Activated CD4-positive, alpha-beta T cell treated with anti-CD3 and anti-CD28 coated beads, Interleukin-2, amount 10 ng/mL, durations not matched to agents 7 days and 5 days (primary cell): ENCODE data around the gene EVL. TPM values are rescaled to one million over a fixed set of nuclear protein-coding genes. Genes with fewer than 3 reads are reported as not detected.
"Not testable (repeated sequence)": the region's sequence is repeated elsewhere in the genome, so short reads cannot be mapped to it uniquely, and the experiment has no call there.

ENCODE experiments used
- CTCF ChIA-PET: fragments of 350-600 bp; sonication (Branson Sonifier 250); formaldehyde crosslinking; loops from one replicate; lab custom pipeline; 2021; ENCODE audit warnings: antibody characterized with exemption; lab: Charles Lee
- POLR2A ChIA-PET: fragments of 350-600 bp; sonication (Branson Sonifier 250); formaldehyde crosslinking; loops from one replicate; lab custom pipeline; 2021; ENCODE audit warnings: antibody characterized with exemption; lab: Charles Lee
- DNase-seq: peaks from one replicate; pipeline ENCODE4 v3.0.0-alpha.2; 2020
- H3K27ac Mint-ChIP-seq: one replicate; pipeline ENCODE4 v1.8.0; 2021; ENCODE audit warnings: mild to moderate bottlenecking, moderate library complexity, mixed read lengths
- H3K27me3 Mint-ChIP-seq: one replicate; pipeline ENCODE4 v1.8.0; 2021; ENCODE audit warnings: mixed read lengths
- H3K36me3 Mint-ChIP-seq: one replicate; pipeline ENCODE4 v1.8.0; 2021; ENCODE audit warnings: low read depth, mixed read lengths
- H3K4me1 Mint-ChIP-seq: one replicate; pipeline ENCODE4 v1.8.0; 2021; ENCODE audit warnings: mixed read lengths
- H3K4me3 Mint-ChIP-seq: one replicate; pipeline ENCODE4 v1.8.0; 2021; ENCODE audit warnings: mild to moderate bottlenecking, moderate library complexity, mixed read lengths
- H3K9me3 Mint-ChIP-seq: one replicate; pipeline ENCODE4 v1.8.0; 2021; ENCODE audit warnings: mixed read lengths
- total RNA-seq, 2 experiments: library from RNA; stranded (reverse); gene quantifications; one replicate each; pipeline ENCODE4 v1.2.3, GENCODE V29; 2021

Gene EVL
- total RNA-seq, 2 experiments from 2014 or later, result 1,017 to 1,048 TPM

DNA sequence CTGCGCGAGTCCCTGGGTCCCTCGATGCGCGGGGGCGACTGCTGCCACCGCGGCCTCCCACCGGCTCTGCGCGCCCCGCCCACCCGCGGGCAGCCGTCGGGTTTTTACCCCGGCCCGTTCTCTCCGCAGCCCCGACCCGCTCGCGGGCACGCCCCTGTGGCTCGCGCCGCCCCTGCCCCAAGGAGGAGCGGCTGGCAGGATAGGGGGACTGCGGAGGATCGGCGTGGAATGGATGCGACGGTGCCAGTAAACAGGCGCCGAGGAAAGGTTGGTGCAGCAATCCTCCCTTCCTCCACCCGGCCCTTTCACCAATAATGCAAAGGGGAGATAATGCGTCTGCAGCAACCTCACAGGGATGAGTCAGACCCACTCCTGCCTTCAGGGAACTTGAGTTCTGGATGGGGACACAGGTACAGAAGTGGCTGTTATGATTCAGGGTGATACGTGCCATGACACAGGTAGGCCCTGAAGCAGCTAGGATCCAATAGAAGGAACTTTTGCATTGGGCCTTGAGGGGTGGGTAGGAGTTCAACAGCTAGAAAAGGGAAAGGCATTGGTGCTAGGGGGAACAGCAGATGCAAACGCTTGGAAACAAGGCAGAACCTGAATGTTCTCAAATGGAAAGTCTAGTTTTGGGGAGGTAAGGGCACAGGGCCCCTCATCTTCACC, 94.8 kb downstream of the EVL start:
- CTCF ChIA-PET, result interaction anchor here (3.4 kb wide), 1 partner anchor 33 kb away, joined by 16 read pairs; no protein-coding TSS in a partner anchor
- no peak overlapping the region for H3K27ac Mint-ChIP-seq
- peaks cover 4% of the 10 kb centered on the region for H3K4me1 Mint-ChIP-seq
- DNase-seq, result no peak
- H3K4me3 Mint-ChIP-seq, result peak overlapping the region; percentile 31
- H3K27me3 Mint-ChIP-seq, result peaks cover 44% of the 10 kb centered on the region
- POLR2A ChIA-PET, result no interaction called here
- peaks cover 3% of the 10 kb centered on the region for H3K36me3 Mint-ChIP-seq
- peaks cover 4% of the 10 kb centered on the region for H3K9me3 Mint-ChIP-seq

DNA sequence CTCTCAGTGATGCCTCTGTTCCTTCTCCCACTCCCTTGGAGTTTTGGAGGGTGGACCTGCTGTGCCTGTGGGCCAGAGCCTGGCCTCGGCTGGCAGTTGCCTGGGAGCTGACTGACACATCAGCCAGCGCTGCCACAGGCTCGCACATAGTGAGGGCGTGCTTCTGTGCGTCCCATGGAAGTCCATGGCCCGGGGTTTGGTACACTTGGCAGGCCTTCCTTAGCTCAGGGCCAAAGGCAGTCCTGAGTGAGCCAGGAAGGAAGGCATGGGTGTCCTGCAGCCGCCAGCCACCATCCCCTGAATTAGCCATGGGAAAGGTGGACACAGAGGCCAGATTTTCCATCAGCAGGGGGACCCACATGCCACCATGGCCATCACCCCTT, 95.3 kb downstream of the EVL start:
- Mint-ChIP-seq H3K4me1 (peaks cover 4% of the 10 kb centered on the region), H3K4me3 (peak overlapping the region; percentile 31), H3K27ac (no peak overlapping the region), H3K27me3 (peaks cover 42% of the 10 kb centered on the region), H3K9me3 (no peaks in the 10 kb centered on the region), H3K36me3 (no peaks in the 10 kb centered on the region)
- DNase-seq, result no peak
- POLR2A ChIA-PET, result no interaction called here
- CTCF ChIA-PET, result interaction anchor here (3.4 kb wide), 1 partner anchor 33 kb away, joined by 16 read pairs; no protein-coding TSS in a partner anchor

- POLR2A ChIA-PET, result no interaction called here
- Mint-ChIP-seq H3K4me3 (no peak overlapping the region), H3K9me3 (no peaks in the 10 kb centered on the region), H3K4me1 (peaks cover 9% of the 10 kb centered on the region), H3K27me3 (peaks cover 21% of the 10 kb centered on the region), H3K36me3 (no peaks in the 10 kb centered on the region), H3K27ac (no peak overlapping the region)
- no peak for DNase-seq
- CTCF ChIA-PET, result interaction anchor here (0.6 to 2.0 kb wide), 4 partner anchors 10 to 131 kb away, joined by 3 to 7 read pairs (median 5); no protein-coding TSS in a partner anchor
These were observed 100.2 kb downstream of the EVL start for GRCh38 chr14:100165376-100165775.

DNA sequence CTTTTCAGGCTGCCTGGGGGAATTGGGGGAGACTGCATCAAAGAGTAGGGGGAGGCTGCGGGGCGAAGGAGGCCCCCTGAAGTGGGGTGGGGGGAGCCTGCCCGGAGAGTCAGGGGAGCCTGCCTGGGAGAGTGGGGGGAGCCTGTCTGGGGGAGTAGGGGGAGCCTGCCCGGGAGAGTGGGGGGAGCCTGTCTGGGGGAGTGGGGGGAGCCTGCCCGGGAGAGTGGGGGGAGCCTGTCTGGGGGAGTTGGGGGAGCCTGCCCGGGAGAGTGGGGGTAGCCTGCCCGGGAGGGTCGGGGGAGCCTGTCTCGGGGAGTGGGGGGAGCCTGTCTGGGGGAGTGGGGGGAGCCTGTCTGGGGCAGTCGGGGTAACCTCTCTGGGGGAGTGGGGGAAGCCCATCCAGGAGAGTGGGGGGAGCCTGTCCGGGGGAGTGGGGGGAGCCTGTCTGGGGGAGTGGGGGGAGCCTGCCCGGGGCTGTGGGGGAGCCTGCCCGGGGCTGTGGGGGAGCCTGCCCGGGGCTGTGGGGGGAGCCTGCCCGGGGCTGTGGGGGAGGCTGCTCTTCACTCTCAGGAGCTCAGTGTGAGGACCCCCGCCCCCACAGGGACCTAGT, 100.7 kb downstream of the EVL start:
- no peaks in the 10 kb centered on the region for H3K9me3 Mint-ChIP-seq
- ChIA-PET CTCF (interaction anchor here (1.3 to 2.0 kb wide), 2 partner anchors 10 to 27 kb away, joined by 3 to 6 read pairs; no protein-coding TSS in a partner anchor), POLR2A (no interaction called here)
- no peak for DNase-seq
- H3K27me3 Mint-ChIP-seq, result peaks cover 19% of the 10 kb centered on the region
- no peak overlapping the region for H3K4me3 Mint-ChIP-seq
- H3K27ac Mint-ChIP-seq, result no peak overlapping the region
- no peaks in the 10 kb centered on the region for H3K36me3 Mint-ChIP-seq
- H3K4me1 Mint-ChIP-seq, result peaks cover 9% of the 10 kb centered on the region

- Mint-ChIP-seq H3K27me3 (peaks cover 21% of the 10 kb centered on the region), H3K4me1 (peaks cover 9% of the 10 kb centered on the region), H3K4me3 (no peak overlapping the region), H3K36me3 (no peaks in the 10 kb centered on the region), H3K9me3 (no peaks in the 10 kb centered on the region), H3K27ac (no peak overlapping the region)
- ChIA-PET POLR2A (no interaction called here), CTCF (no interaction called here)
- DNase-seq, result no peak
These were observed 103.3 kb downstream of the EVL start for GRCh38 chr14:100168506-100168905.

DNA sequence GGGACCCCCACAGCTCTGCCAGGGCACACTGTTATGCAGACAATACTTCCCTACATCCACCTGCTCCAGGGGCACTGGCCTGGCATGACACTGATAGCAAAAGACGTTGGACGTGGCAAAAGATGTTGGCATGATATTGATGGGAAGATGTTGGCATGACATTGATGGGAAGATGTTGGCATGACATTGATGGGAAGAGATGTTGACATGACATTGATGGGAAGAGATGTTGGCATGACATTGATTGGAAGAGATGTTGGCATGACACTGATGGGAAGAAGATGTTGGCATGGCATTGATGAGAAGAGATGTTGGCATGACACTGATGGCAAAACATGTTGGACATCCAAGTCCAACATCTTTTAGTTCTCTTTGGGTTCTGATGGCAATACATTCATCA, 105.7 kb downstream of the EVL start:
- CTCF ChIA-PET, result no interaction called here
- POLR2A ChIA-PET, result no interaction called here
- Mint-ChIP-seq H3K4me1 (peaks cover 9% of the 10 kb centered on the region), H3K36me3 (no peaks in the 10 kb centered on the region), H3K4me3 (no peak overlapping the region), H3K27me3 (peaks cover 17% of the 10 kb centered on the region), H3K27ac (no peak overlapping the region), H3K9me3 (no peaks in the 10 kb centered on the region)
- no peak for DNase-seq

- H3K4me1 Mint-ChIP-seq, result peaks cover 2% of the 10 kb centered on the region
- no peaks in the 10 kb centered on the region for H3K9me3 Mint-ChIP-seq
- H3K36me3 Mint-ChIP-seq, result no peaks in the 10 kb centered on the region
- H3K4me3 Mint-ChIP-seq, result no peak overlapping the region
- ChIA-PET POLR2A (no interaction called here), CTCF (interaction anchor here (1.8 kb wide), 1 partner anchor 20 kb away, joined by 6 read pairs; no protein-coding TSS in a partner anchor)
- DNase-seq, result no peak
- H3K27ac Mint-ChIP-seq, result no peak overlapping the region
- peaks cover 10% of the 10 kb centered on the region for H3K27me3 Mint-ChIP-seq
These were observed 107.6 kb downstream of the EVL start for GRCh38 chr14:100172811-100173210.

DNA sequence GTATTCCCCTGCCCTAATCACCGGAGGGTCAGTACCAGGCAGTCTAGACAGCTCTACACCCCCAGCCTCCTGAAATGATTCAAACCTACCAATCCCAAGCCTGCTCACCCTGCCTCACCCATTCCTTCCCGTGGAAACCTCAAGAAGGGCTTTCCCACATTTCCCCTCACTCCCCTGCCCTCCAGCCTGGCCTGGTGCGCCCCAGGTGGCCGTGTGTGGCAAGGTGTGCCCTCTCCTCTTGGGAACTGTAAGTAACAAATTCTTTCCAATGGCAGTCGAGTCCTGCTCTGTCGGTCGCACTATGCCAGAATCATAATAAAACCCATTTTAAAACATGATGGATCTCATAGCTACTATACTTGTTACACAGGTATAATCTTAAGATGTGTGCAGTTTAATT, 108.1 kb downstream of the EVL start:
- peak overlapping the region; percentile 4 for H3K27ac Mint-ChIP-seq
- H3K9me3 Mint-ChIP-seq, result no peaks in the 10 kb centered on the region
- peaks cover 10% of the 10 kb centered on the region for H3K27me3 Mint-ChIP-seq
- H3K36me3 Mint-ChIP-seq, result no peaks in the 10 kb centered on the region
- ChIA-PET POLR2A (no interaction called here), CTCF (interaction anchor here (1.8 kb wide), 1 partner anchor 19 kb away, joined by 6 read pairs; no protein-coding TSS in a partner anchor)
- no peak overlapping the region for H3K4me3 Mint-ChIP-seq
- no peak for DNase-seq
- H3K4me1 Mint-ChIP-seq, result peaks cover 2% of the 10 kb centered on the region

- H3K27me3 Mint-ChIP-seq, result peaks cover 7% of the 10 kb centered on the region
- no peaks in the 10 kb centered on the region for H3K4me1 Mint-ChIP-seq
- H3K36me3 Mint-ChIP-seq, result no peaks in the 10 kb centered on the region
- ChIA-PET CTCF (no interaction called here), POLR2A (no interaction called here)
- H3K9me3 Mint-ChIP-seq, result no peaks in the 10 kb centered on the region
- DNase-seq, result no peak
- H3K27ac Mint-ChIP-seq, result no peak overlapping the region
- no peak overlapping the region for H3K4me3 Mint-ChIP-seq
These were observed 111.6 kb downstream of the EVL start for GRCh38 chr14:100176811-100177327.

GRCh38 chr14:100178691-100179090, 113.5 kb downstream of the EVL start:
- ChIA-PET CTCF (interaction anchor here (0.7 kb wide), 1 partner anchor 14 kb away, joined by 3 read pairs; no protein-coding TSS in a partner anchor), POLR2A (no interaction called here)
- Mint-ChIP-seq H3K4me3 (no peak overlapping the region), H3K9me3 (no peaks in the 10 kb centered on the region), H3K27me3 (no peaks in the 10 kb centered on the region), H3K27ac (no peak overlapping the region), H3K4me1 (no peaks in the 10 kb centered on the region), H3K36me3 (no peaks in the 10 kb centered on the region)
- DNase-seq, result no peak

GRCh38 chr14:100180671-100181070, 115.4 kb downstream of the EVL start:
- H3K36me3 Mint-ChIP-seq, CTCF ChIA-PET, H3K4me3 Mint-ChIP-seq, H3K4me1 Mint-ChIP-seq, H3K9me3 Mint-ChIP-seq, H3K27ac Mint-ChIP-seq, DNase-seq, H3K27me3 Mint-ChIP-seq, POLR2A ChIA-PET: not testable (repeated sequence)

DNA sequence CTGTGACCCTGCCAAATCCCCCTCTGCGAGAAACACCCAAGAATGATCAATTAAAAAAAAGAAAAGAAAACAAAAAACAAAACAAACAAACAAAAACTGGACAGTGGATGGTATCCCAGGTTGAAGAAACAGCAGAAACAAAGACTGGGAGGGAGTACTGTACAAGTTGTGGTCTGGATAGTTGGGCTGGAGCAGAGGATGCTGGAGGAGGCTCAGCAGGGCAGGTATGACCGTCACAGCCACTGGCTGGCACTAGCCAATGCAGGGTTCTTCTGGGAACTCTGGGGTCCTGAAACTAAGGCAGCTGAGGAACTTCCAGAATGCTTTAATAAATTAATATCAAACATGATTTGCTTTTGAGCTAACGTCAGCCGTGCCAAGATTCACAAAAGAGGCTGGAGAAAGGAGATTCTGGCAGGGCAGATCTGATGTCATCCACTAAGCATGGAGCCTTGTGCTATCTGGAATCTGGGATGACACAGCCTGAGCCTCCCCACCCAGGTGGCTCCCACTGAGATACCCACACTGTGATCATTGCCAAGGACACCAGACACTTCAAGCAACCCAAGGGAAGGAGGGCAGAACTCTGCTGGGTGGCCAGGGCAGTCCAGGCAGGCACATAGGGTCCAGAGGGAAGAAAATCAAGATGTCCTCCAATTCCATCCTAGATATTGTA, 116.8 kb downstream of the EVL start:
- H3K4me3 Mint-ChIP-seq, H3K36me3 Mint-ChIP-seq, H3K27me3 Mint-ChIP-seq, H3K27ac Mint-ChIP-seq, H3K4me1 Mint-ChIP-seq, POLR2A ChIA-PET, CTCF ChIA-PET, DNase-seq, H3K9me3 Mint-ChIP-seq: not testable (repeated sequence)
